NCI-H1694 treated with DMSO at 0.1 percent for 48 hours (cell line): ENCODE measurements around the gene ADD3.

Experiments used
- DNase-seq: peaks from one replicate; lab custom pipeline; 2025; lab: John Stamatoyannopoulos, UW

Gene ADD3

DNA sequence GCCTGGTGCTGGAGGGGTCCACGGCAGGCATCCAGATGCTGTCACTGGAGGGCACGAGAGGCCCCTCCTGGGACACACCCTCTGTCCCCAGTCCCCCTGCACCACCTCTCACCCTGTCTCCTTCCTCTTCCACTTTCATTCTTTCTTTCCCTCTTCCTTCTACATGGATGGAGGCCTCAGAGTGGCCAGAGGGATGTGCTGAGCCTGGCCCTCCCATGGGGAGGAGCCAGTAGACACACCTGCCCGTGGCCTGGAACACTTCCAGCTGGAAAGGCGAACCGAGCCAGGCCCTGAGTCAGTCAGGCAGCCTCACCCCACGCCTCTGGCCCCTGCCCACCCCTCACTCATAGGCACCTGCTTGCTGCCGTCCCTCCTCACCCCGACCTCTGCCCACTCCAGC, 143.7 kb downstream of the ADD3 start:
- no peak for DNase-seq

DNA sequence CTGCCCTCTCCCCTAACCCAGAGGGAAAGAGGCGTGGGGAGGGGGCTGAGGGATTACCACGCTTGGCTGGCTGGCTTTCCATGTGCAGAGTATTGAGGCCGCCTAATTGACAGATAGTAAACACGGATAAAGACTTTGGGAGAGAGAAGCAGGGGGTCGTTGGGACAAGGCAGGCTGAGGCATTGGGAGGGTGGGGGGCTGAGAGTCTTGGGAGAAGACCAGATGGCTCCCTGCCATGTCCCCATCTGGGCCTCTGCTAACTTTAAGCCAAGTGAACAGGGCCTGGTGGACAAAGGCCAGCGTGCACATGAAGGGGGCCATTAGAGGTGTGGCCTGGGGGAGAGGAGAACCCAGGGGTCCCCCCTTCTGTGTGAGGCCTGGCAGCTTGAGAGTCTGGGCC, 144.2 kb downstream of the ADD3 start:
- no peak for DNase-seq

DNA sequence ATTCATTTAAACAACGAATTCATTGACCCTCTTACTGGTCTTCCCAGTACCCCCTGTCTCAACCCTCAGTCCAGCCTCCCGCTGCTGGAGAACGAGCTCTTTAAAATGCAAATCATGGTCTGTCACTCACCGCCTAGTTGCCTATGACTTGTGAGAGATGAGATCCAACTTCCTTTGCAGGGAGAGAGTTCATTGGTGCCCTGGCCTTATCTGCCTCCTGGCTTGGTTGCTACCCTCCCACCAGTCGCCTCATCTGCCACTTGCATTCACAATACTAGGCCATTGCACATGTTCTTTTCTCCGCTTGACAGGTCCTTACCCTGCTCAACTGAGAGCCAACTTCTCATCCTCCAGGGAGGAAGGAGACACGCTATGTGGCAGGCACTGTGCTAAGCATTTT, 145.6 kb downstream of the ADD3 start:
- no peak for DNase-seq

DNA sequence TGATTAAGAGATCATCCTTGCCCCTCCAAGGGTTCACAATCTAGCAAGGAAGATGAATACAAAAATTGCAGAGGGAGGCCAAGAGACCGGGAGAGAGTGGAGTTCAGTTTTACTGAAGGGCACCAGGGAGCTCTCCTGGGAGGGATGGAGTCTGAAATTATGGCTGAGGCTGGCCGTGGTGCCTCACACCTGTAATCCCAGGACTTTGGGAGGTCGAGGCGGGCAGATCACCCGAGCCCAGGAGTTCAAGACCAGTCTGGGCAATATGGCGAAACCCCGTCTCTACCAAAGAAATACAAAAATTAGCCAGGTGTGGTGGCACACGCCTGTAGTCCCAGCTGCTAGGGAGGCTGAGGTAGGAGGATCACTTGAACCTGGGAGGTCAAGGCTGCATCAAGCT, 148.3 kb downstream of the ADD3 start:
- DNase-seq: no peak

DNA sequence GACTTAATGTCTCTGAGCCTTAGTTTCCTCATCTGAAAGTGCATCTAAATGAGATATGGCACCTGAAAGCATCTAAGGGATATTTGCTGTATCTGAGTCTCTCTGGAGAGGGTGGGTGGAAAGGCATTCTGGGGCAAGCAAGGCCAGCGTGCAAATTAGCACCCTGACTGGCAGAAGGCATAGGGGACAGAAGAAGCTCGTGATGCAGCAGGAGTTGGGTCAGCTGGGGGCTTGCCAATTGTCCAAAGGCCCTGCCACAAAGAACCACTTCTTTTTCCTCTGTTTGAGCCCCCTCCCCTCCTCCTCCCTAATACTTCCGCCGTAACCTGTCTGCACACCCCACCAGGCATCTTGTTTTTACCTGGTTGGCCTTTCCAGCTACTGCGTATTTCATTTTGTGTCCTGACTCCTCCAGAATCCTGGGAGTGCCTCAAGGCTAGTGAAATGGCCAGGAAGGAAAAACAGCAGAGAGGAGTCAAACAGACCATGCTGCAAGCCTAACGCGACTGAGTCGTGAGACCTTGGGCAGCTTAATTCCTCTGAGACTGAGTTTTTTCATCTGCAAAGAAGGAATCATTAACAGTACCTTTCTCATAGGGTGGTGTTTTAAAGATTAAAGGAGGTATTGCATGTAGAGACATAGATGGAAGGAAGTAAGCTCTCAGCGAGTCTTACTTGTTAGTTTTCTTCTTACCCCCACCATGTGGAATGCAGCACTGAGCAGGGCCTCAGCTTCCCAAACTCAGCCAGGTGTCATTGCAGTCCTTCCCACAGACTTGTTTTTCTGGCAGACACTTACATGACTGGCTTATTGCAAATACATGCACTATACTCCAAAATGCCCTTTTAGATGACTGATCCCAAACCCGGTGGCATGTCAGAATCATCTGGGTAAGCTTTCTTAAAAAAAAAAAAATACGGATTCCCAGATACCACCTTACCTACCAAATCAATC, 150.5 kb downstream of the ADD3 start:
- DNase-seq: no peak

DNA sequence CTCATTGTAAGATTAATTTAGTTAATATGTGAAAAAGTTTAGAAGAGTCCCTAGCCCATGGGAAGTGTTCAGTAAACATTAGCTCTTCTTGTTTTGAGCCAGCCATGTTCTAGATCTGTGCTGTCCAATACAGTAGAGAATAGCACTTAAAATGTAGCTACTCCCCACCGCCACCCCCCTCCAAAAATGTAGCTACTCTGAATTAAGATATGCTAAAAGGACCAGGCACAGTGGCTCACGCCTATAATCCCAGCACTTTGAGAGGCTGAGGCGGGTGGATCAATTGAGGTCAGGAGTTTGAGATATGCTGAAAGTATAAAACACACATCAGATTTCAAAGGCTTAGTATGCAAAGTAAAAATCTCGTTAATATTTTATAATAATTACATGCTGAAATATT, 152.3 kb downstream of the ADD3 start:
- no peak for DNase-seq

DNA sequence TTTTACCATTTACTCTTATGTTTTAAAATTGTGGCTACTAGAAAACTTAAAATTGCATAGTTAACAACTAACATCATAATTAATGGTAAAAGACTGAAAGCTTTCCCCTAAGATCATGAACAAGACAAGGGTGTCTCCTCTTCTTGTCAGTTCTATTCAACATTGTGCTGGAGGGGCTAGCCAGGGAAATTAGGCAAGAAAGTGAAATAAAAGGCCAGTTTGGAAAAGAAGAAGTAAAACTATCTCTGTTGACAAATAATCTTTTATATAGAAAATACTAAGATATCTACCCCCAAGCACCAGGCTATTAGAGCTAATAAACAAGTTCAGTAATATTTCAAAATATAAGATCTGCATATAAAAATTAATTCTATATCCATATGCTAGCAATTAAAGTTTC, 152.7 kb downstream of the ADD3 start:
- DNase-seq: no peak

DNA sequence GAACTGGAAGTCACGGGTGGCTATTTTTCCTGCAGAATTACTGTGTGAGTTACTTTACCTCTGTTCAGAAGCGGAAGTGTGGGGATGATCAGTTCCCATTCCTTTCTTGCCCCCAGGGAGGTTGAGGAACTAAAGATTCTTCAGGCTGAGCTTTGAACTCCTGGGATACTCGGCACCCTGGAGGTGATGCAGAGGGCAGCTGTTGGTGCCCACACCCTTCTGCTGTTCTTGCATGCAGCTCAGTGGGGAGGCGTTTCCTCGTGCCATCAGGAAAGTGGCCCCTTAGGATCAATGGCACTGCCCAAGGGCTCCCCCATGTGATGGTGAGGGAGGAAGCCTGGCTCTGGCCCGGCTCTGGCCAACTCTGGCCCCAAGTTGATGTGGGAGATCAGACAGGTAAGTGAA, 155.0 kb downstream of the ADD3 start:
- no peak for DNase-seq

DNA sequence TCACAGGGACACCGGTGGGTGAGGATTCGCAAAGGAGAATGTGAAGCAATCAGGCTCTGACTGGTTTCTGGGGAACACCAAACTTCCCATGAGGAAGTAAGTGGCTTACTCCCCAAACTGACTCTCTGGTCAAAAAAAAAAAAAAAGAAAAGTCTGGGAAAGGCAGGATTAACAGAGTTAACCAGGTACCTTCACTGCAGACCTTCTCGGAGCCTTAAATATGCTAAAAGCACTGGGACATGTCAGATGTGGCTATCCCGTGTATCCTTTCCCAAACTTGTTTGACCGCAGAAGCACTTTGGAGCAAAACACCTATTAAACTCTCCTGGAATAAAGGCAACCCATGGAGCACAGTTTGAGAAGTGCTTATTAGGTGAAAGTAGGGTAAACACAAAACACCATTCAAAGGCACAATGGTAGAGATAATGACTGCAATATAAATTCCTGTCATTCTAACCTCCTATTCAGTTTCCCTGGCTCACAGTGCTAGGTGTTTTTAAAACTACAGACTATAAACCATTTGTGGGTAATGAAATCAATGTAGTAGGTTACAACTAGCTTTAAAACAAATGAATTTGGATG, 155.5 kb downstream of the ADD3 start:
- DNase-seq: no peak

DNA sequence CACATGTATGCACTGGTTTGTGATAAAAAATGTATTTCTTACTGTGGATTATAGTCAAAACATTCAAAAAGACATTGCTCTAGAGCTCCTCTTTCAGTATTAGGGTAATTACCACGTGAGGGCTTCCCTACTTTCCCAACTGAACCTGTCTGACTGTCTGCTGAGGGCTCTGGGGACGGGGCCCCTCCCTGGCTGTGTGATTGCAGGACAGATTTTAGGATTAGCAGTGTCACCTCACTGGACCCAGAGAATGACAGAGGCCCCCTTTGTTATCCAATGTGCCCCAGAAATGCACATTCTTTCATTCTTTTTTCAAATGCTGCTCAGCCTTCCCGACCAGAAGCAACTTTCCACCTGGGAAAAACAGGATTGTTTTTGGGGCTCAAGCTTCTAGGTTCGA, 156.1 kb downstream of the ADD3 start:
- DNase-seq: no peak

DNA sequence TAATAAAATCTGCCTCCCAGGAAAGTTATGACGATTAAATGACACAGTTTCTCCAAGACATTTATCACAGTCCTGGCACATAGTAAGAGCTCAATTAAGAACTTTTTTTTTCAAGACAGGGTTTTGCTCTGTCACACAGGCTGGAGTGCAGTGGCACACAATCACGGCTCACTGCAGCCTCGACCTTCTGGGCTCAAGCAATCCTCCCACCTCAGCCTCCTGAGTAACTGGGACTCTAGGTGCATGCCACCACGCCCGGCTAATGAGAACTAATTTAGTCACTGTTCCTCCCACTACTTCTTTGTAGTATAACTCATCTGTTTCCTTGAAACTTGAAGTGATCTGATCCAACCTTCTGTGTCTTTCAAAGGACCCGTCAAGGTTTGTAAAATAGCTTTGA, 157.5 kb downstream of the ADD3 start:
- no peak for DNase-seq

DNA sequence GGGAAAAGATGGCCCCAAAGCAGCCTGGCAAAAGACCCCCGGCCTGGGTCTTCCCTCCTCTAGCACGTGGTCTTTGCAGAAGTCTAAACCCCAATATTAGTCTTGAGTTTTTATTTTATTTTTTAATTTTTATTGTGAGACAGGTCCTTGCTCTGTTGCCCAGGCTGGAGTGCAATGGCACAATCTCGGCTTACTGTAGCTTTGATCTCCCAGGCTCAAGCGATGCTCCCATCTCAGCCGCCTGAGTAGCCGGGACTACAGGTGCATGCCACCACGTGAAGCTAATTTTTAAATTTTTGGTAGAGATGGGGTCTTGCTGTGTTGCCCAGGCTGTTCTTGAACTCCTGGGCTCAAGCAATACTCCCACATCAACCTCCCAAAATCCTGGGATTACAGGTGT, 159.4 kb downstream of the ADD3 start:
- no peak for DNase-seq

DNA sequence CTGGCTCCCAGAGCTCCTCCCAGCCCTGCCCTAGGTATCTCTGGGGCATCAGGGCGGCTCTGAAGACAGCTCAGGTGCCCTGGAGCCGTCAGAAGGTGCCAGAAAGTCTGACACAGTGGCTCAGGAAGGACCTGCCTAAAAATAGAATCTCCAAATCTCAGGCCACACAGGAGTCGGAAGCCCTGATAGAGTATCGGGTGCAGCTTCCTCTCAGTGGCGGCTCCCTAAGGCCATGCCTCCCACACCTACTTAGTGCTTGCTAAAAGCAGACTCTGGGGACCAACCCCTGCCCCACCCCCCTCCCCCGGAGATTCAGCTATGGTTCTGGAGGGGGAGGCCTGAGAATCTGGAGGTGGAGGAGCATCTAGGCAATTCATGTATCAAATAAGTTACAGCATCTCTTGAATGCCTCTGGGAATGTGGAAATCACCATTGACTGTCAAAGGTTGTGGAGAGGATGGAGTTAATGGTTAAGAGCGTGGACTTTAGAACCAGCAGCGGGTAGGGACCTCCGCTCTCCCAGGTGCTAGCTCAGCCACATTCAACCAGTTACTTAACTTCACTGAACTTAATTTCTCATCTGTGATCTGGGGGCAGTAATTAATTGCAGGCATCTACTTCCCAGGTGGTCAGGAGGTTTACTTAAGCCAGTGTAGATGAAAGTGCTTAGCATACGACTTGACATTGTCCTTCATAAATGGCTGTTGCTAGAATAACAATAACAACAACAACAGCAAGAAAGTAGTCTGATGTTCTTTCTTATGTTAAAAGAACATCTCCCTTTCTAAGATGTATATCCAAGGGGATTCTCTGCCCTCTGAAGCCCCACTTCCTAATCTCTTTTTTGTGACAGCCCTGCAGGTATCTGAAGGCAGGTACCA, 161.1 kb downstream of the ADD3 start:
- no peak for DNase-seq

DNA sequence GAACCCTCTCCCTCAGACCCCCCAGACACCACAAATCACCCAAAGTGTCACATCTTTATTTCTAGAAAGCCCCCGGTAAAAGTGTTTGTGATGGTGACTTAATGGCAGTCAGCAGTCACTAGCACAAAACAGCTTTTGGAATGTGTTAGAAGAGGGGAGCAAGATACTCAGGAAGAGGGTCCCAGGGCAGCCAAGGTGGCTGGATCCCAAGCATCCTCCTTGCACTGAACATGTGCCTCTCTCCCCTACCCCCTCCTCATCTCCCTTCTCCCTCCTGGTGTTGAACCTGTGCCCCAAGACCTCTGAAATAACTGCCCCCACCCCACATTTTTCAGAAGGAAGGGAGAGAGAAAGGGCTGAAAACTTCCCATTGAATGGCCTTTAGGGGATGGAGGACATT, 161.8 kb downstream of the ADD3 start:
- DNase-seq: no peak

DNA sequence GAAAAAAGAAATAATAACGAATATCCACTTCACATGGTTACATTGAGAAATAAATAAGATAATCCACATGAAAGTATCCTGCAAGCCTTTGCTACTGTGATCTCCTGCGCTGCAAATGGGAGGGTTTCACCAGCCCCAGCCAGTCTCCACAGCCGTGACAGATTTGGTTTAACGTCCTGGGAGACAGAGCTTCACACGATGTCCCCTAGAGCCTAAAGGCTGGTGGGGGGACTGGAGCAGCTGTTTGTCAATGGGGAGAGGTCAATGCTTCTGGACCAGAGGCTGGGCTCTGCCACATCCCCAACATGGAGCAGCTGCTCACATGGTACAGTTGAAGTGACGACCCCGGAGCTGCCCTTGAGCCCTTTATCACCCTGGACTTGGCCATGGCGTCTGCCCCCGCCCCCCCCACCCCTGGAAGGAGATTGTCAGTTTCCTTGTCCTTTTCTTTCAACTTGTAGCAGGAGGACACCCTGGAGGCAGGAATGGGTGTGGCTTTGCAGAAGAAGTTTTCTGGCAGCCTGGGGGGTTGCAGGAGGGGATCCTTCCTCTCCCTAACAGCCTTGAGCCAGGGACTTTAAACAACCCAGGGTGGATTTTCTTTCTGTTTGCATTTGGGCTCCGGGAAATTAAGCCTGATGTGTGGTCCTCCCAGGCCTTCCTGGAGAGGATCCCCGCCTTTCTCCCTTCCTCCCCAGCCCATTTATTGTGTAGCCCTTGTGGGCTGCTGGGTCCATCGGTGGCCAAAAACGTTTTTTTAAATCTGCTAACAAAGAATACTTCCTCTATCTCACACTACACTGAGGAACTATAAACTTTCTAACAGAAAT, 162.6 kb downstream of the ADD3 start:
- DNase-seq: no peak

DNA sequence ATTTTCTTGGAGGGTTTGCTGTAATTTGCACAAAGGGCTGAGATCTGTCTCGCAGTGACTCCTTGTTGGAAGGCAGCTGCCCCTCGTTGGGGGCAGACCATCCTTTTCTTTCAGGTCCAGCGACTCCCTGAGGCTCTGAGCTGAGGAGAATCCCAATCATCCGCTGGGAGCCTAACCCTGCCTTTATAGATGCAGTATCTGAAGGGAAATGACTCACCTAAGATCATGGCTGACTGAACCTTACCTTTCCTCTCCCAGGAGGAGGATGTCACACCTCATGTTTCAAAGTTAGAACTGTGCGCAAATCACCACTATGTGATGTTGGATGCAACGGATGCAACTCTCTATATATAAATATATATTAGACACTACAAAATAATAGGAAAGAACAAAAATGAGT, 163.2 kb downstream of the ADD3 start:
- DNase-seq: no peak

DNA sequence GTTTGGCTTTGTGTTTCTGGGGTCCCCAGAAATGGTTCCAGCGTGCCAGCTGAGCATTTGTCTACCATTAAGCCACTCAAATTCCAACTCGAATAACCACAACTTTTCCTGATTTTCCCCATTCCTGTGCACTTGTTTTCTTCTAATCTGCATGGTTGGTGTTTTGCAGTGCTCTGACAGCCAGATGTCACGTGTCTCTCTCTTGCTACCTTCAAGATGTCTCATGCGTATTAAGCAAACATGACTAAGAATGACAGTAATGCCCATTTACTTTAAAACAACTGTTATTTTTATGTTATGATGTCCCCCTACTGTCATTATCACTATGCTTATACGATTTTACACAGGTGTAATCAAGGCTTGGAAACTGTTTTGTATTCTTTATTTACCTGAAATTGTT, 164.4 kb downstream of the ADD3 start:
- DNase-seq: no peak

DNA sequence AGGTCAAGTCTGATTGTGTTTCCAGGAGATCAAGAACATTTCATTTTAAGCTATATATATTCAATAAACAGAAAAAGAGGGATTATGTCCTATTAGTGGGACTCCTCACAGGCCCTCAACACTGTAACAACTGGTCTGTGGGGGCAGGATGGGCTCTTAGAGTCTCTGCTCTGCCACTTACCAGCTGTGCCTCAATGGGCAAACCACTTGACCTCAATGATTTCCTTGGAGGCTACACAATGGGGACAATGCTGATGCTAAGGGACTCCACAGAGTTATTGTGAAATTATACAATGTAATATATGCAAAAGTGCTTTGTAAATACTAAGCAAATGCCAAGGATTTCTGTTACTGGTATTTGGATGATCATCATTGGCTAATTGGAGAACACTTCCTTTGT, 166.4 kb downstream of the ADD3 start:
- DNase-seq: no peak

DNA sequence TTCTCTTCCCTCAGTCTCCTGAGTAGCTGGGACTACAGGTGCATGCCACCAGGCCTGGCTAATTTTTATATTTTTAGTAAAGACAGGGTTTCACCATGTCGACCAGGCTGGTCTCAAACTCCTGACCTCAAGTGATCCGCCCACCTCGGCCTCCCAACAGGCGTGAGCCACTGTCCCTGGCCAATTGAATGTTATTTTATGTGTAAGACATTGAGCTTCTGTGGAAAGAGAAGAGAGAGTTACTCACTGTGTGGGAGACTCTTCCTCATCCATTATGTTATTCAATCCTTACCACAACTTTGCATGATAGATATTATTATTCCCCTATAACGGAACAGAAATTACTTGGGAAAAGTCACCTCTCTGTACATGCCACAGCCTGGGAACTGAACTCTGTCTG, 167.0 kb downstream of the ADD3 start:
- no peak for DNase-seq

DNA sequence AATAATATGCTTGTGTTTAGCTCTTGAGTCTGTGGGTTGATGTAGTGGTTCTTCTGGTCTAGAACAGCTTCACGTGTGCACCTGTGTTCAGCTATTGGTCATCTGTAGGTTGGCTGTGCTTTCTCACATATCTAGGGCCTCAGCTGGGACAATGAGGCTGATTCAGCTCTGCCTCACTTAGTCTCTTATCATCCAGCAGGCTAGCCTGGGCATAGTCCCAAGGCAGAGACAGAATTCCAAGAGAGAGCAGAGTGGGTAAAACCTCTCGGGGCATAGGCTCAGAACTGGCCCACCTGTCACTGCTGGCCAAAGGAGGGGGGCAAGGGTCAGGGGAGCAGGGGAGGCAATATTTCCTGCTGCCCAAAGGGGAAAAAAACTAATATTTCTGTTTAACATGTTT, 167.6 kb downstream of the ADD3 start:
- DNase-seq: no peak

DNA sequence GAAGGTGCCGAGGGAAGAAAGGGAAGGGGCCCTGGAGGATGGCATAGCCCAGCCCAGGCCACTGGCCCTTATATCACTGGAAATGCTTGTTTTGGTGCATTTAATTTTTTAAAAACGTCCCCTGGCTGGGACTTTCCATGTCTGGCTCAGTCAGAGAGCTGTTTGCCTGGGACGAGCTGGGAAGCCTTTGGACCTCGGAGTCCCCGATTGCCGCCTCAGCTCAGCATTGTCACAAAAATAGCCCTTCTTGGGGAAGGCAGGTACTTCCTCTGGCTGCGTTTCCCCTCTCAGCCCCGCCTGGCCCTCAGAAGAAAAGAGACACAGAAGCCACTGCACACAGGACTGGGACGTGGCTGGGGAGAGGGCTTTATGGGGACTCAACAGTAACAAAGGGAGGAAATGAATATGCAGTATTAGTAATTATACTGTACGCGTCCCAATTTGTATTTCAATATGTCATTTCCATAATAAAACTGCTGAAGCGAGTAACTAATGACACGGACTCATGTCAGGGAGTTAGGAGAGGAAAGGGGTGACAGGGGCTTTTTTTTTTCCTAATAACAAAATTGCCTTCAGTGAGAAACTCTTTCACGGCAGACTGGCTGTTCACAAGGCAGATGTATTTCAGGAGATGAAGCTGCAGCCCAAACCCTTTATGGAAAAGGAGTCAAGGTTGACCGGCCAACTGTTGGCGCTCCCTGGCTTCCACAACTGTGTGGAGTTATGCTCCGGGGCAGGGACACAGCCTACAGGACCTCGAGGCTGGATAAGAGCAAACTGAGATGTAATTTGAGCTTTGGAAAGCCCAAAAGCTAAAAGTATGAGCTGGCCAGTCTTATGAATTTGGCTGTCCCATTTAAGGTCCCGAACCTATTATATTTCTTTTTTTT, 168.6 kb downstream of the ADD3 start:
- no peak for DNase-seq
